Kidney epithelial cell (primary cell): ENCODE measurements around the gene TRABD. TPM values are rescaled to one million over a fixed set of nuclear protein-coding genes. Genes with fewer than 3 reads are reported as not detected.

Experiments
- DNase-seq: peaks from one replicate; pipeline ENCODE4 v3.0.0-alpha.2; 2010; ENCODE audit warnings: low read depth
- H3K27me3 ChIP-seq: 2 replicates; pipeline ENCODE4 v1.6.0; 2011; ENCODE audit warnings: low read length; ENCODE audit not compliant: control insufficient read depth, insufficient read depth
- H3K36me3 ChIP-seq: 2 replicates; pipeline ENCODE4 v1.5.1; 2011; ENCODE audit warnings: low read length; ENCODE audit not compliant: control insufficient read depth, insufficient read depth
- H3K4me3 ChIP-seq: 2 replicates; pipeline ENCODE4 v1.5.1; 2011; ENCODE audit warnings: low read depth, mild to moderate bottlenecking, control low read depth, low read length
- total RNA-seq: library from RNA; depleted of rRNA; stranded (reverse); fragments of >200 nt; gene quantifications from 2 replicates; pipeline ENCODE4 v1.2.3, GENCODE V29; 2015
- TF ChIP-seq, protein P1 (sequence below): IDR thresholded peaks from 2 replicates; pipeline ENCODE4 v1.5.1; 2011; ENCODE audit warnings: mild to moderate bottlenecking, moderate library complexity, low read length, control low read depth, inconsistent platforms; ENCODE audit not compliant: insufficient read depth, poor library complexity, severe bottlenecking

TRABD gene
- total RNA-seq, 1 donor from 2014 or later: 60.2 TPM

DNA sequence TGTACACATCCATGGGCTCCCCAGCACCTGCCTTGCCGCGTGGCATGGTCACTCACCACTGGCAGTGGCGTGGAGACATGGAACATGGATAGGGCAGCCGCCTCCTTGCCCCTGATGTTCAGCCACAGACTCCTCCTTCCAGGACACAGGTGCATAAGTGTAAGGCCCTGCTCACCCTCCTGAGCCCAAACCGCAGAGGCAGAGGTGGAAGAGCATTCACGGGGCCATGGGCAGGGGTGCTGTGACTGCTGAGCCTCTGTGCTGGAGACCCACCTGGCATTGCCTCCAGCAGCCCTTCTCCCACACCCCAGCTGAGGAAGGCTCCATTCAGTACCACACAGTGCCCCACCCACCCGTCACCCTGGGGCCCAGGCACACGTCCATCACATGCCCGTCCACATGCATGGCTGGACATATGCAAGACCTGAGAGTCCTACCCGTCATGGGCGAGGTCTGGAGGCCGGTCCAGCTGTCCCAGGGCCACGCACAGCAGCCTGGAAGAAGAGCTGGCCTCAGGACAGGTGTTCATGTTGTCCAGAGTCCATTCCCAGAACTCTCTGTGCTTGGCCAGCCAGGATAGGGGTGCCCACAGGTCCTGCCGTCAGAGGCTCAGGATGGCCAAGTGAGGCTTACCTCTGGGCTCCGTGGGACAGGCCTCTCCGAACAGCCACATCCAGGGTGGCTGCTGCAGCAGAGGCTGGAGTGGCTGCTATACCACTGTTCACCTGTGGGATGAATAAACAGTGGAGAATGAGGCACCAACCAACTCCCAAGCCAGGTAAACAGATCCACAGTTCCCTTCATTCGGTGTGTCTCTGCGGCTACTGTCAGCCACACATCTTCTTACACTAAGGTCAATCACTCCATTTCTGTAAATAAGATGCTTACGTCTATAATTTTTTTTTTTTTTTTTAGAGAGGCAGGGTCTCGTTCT, 60.8 kb downstream of the TRABD start:
- TF ChIP-seq, protein P1, sequence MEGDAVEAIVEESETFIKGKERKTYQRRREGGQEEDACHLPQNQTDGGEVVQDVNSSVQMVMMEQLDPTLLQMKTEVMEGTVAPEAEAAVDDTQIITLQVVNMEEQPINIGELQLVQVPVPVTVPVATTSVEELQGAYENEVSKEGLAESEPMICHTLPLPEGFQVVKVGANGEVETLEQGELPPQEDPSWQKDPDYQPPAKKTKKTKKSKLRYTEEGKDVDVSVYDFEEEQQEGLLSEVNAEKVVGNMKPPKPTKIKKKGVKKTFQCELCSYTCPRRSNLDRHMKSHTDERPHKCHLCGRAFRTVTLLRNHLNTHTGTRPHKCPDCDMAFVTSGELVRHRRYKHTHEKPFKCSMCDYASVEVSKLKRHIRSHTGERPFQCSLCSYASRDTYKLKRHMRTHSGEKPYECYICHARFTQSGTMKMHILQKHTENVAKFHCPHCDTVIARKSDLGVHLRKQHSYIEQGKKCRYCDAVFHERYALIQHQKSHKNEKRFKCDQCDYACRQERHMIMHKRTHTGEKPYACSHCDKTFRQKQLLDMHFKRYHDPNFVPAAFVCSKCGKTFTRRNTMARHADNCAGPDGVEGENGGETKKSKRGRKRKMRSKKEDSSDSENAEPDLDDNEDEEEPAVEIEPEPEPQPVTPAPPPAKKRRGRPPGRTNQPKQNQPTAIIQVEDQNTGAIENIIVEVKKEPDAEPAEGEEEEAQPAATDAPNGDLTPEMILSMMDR: no peak
- no peak for DNase-seq
- Histone ChIP-seq H3K4me3 (no peak overlapping the region), H3K36me3 (peaks cover 4% of the 10 kb centered on the region), H3K27me3 (no peaks in the 10 kb centered on the region)

DNA sequence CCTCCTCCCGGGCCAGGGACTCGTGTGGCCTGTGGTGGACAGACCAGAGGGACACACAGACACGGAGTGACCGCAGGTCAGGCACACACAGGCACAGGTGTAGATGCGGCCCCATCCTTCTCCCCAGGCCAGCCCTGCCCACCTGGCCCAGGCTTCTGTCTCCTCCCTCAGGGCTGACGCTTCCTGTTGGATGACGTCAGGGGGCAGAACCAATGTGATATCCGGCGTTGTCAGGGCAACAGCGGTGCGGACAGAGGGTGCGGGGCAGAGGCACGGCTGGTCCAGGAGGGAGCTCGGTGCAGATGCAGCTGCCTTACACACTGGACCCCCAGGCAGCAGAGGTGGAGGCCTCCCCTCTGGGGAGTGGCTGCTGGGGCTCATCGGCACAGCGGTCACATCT, 62.0 kb downstream of the TRABD start:
- peaks cover 4% of the 10 kb centered on the region for H3K36me3 ChIP-seq
- H3K27me3 ChIP-seq: no peaks in the 10 kb centered on the region
- no peak for DNase-seq
- TF ChIP-seq, protein P1: no peak
- H3K4me3 ChIP-seq: no peak overlapping the region

DNA sequence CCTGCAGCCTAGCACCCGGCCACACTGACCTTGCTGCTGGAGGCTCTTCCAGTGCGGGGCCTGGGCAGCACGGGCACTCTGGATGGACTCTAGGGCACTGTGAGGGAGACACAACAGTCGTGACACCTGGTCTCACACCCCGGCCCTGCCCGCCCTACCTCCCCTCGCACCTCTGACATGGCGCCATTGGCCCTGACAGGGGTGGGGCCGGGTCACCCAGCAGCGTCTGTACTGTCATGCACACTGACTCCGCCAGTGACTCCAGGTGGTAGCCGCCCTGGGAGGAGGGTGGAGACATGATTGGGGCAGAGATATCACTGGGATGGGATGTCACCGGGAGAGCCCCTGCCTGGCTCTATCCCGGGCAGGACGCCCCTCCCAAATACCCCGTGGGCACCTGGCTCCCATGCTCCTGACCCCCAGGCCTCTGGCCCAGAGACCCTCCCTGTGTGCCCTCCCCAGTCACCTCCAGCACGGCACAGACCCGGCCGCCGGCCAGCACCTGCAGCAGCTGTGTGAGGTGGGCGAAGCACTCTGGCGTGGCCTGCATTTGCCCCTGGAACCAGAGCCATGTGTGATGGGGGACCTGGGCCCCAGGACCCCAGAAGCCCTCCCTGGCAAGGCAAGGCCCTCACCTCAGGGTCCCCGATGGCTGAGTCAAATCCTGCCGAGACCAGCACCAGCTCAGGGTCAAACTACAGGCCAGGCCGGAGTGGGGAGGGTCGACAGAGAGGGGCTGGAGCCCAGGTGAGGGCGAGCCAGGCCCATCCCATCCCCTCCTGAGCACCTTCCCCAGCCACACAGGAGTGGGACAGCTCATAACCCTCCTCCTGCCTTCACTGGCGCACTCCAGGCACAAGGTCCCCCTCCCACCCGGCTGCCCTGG, 62.7 kb downstream of the TRABD start:
- peaks cover 4% of the 10 kb centered on the region for H3K36me3 ChIP-seq
- no peak for DNase-seq
- TF ChIP-seq, protein P1: no peak
- H3K4me3 ChIP-seq: no peak overlapping the region
- no peaks in the 10 kb centered on the region for H3K27me3 ChIP-seq

Other genes starting within 250 kb of the TRABD start
- gene PIM3, start 225.1 kb upstream of the TRABD start, total RNA-seq: 66.9 and 77.3 TPM in 2 replicates
- not detected in 2 replicates for gene IL17REL, start 173.1 kb upstream of the TRABD start, total RNA-seq
- not detected in 2 replicates for gene TTLL8, start 127.6 kb upstream of the TRABD start, total RNA-seq
- not detected in 2 replicates for gene MLC1, start 100.5 kb upstream of the TRABD start, total RNA-seq
- gene MOV10L1, start 95.9 kb upstream of the TRABD start, total RNA-seq: 0.21 and 1.7 TPM in 2 replicates
- 0.33 and 1.1 TPM in 2 replicates for gene PANX2, start 15.2 kb upstream of the TRABD start, total RNA-seq
- gene SELENOO, start 15.1 kb downstream of the TRABD start, total RNA-seq: 12.0 and 14.8 TPM in 2 replicates
- gene TUBGCP6, start 59.1 kb downstream of the TRABD start, total RNA-seq: 27.2 and 33.6 TPM in 2 replicates
- 21.1 and 34.8 TPM in 2 replicates for gene HDAC10, start 65.4 kb downstream of the TRABD start, total RNA-seq
- gene MAPK12, start 75.8 kb downstream of the TRABD start, total RNA-seq: 25.5 and 27.3 TPM in 2 replicates
- gene MAPK11, start 84.5 kb downstream of the TRABD start, total RNA-seq: 11.9 and 12.9 TPM in 2 replicates
- gene PLXNB2, start 121.7 kb downstream of the TRABD start, total RNA-seq: 251 and 302 TPM in 2 replicates
- gene DENND6B, start 141.1 kb downstream of the TRABD start, total RNA-seq: 4.5 TPM in 2 replicates
- 45.2 and 53.4 TPM in 2 replicates for gene PPP6R2, start 157.4 kb downstream of the TRABD start, total RNA-seq